Thoracic aorta (tissue), 2 donors: ENCODE measurements around the gene ACR. TPM values are rescaled to one million over a fixed set of nuclear protein-coding genes. Genes with fewer than 3 reads are reported as not detected.
A peak's percentile ranks its signal among the peaks of the same experiment; 100 is the strongest.

ENCODE experiments used
- ATAC-seq: fragments of 150-250 bp; one replicate; pipeline ENCODE4 v1.8.0; 2017; ENCODE audit warnings: low read depth; ENCODE audit not compliant: insufficient number of reproducible peaks, low FRiP score
- DNase-seq: peaks from one replicate; pipeline ENCODE4 v3.0.0-alpha.2; 2020; ENCODE audit warnings: low spot score
- H3K27ac ChIP-seq, 2 donors: fragments of 200-600 bp; sonication (generic); 1 replicate in 1 of 2; 2 replicates in 1 of 2; pipeline ENCODE4 v1.5.1; 2016; ENCODE audit warnings: mild to moderate bottlenecking in 2 of 2, moderate library complexity in 2 of 2
- H3K27me3 ChIP-seq: fragments of 200-600 bp; sonication (generic); replicated peaks from 2 replicates; pipeline ENCODE4 v1.6.0; 2016; ENCODE audit warnings: mild to moderate bottlenecking; ENCODE audit not compliant: insufficient read depth
- H3K36me3 ChIP-seq: fragments of 200-600 bp; sonication (generic); one replicate; pipeline ENCODE4 v1.5.1; 2016
- H3K4me1 ChIP-seq, 2 donors: fragments of 200-600 bp; sonication (generic); 1 replicate in 1 of 2; 2 replicates in 1 of 2; pipeline versions ENCODE4 v1.5.1 to v1.6.0; 2016; ENCODE audit warnings: low read depth in 2 of 2, mild to moderate bottlenecking in 1 of 2; ENCODE audit not compliant: control insufficient read depth in 1 of 2
- H3K4me3 ChIP-seq: fragments of 200-600 bp; sonication (generic); 2 replicates; pipeline ENCODE4 v1.5.1; 2016; ENCODE audit warnings: mild to moderate bottlenecking
- H3K9me3 ChIP-seq: fragments of 200-600 bp; sonication (generic); 2 replicates; pipeline ENCODE4 v1.5.1; 2016
- CTCF ChIP-seq: fragments of 200-600 bp; sonication (generic); IDR thresholded peaks from one replicate; pipeline ENCODE4 v1.5.1; 2019; ENCODE audit warnings: antibody characterized with exemption
- total RNA-seq, 2 donors: library from RNA; depleted of rRNA; stranded (reverse); fragments of >200 nt; gene quantifications; one replicate each; pipeline versions ENCODE4 v1.1.0 to v1.2.3, GENCODE V29; 2016

ACR gene
- total RNA-seq, 2 donors from 2014 or later, result not detected

GRCh38 chr22:50730941-50731661 lies 6.9 kb upstream of the ACR start:
- Histone ChIP-seq H3K9me3 (no peaks in the 10 kb centered on the region), H3K27me3 (no peaks in the 10 kb centered on the region), H3K4me3 (no peak overlapping the region), H3K36me3 (no peaks in the 10 kb centered on the region), H3K4me1 (peaks cover 0 to 7% of the 10 kb centered on the region in 2 donors), H3K27ac (no peak overlapping the region)
- no peak for TF ChIP-seq CTCF
- ATAC-seq (no peak), DNase-seq (no peak)

- no peaks in the 10 kb centered on the region for H3K9me3 ChIP-seq
- ATAC-seq, result no peak
- no peak for DNase-seq
- peak; percentile 34 for TF ChIP-seq CTCF
- no peaks in the 10 kb centered on the region for H3K36me3 ChIP-seq
- H3K4me1 ChIP-seq, result peaks cover 0 to 7% of the 10 kb centered on the region in 2 donors
- no peaks in the 10 kb centered on the region for H3K27me3 ChIP-seq
- no peak overlapping the region for H3K4me3 ChIP-seq
- no peak overlapping the region for H3K27ac ChIP-seq
These were observed 6.0 kb upstream of the ACR start for GRCh38 chr22:50731811-50732624.

- TF ChIP-seq CTCF, result no peak
- Histone ChIP-seq H3K9me3 (no peaks in the 10 kb centered on the region), H3K27ac (no peak overlapping the region), H3K4me3 (no peak overlapping the region), H3K27me3 (no peaks in the 10 kb centered on the region), H3K36me3 (no peaks in the 10 kb centered on the region), H3K4me1 (peaks cover 0 to 7% of the 10 kb centered on the region in 2 donors)
- no peak for DNase-seq
- no peak for ATAC-seq
These were observed 5.3 kb upstream of the ACR start for GRCh38 chr22:50732681-50733080.

GRCh38 chr22:50733521-50734342 lies 4.3 kb upstream of the ACR start:
- no peak for TF ChIP-seq CTCF
- H3K4me1 ChIP-seq, result peaks cover 0 to 7% of the 10 kb centered on the region in 2 donors
- no peaks in the 10 kb centered on the region for H3K27me3 ChIP-seq
- H3K4me3 ChIP-seq, result no peak overlapping the region
- H3K27ac ChIP-seq, result no peak overlapping the region
- ATAC-seq (no peak), DNase-seq (no peak)
- H3K9me3 ChIP-seq, result no peaks in the 10 kb centered on the region
- no peaks in the 10 kb centered on the region for H3K36me3 ChIP-seq

GRCh38 chr22:50734343-50734771 lies 3.6 kb upstream of the ACR start:
- H3K4me3 ChIP-seq, result no peak overlapping the region
- no peaks in the 10 kb centered on the region for H3K27me3 ChIP-seq
- no peak overlapping the region for H3K27ac ChIP-seq
- ATAC-seq (no peak), DNase-seq (no peak)
- no peaks in the 10 kb centered on the region for H3K36me3 ChIP-seq
- no peak for TF ChIP-seq CTCF
- no peaks in the 10 kb centered on the region for H3K9me3 ChIP-seq
- H3K4me1 ChIP-seq, result peaks cover 0 to 7% of the 10 kb centered on the region in 2 donors
